ENCODE measurements around the gene ANKRD2.

DNA sequence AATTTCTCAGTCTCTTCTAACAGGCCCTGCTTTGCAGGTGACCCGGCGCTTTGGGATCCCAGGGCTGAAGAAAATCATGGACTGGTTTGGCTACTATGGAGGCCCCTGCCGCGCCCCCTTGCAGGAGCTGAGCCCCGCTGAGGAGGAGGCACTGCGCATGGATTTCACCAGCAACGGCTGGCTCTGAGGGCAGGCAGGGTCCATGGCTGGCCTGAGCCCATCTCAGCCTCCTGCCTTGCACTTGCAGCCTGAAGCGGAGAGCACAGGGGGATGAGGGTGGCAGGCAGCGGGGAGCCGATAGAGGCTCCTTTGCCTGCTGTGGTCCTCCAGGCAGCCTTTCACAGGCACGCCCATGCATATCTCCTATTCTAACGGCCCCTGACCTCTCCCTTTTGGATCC is 38.9 kb downstream of the ANKRD2 start:
- TF ChIP-seq, protein P1, sequence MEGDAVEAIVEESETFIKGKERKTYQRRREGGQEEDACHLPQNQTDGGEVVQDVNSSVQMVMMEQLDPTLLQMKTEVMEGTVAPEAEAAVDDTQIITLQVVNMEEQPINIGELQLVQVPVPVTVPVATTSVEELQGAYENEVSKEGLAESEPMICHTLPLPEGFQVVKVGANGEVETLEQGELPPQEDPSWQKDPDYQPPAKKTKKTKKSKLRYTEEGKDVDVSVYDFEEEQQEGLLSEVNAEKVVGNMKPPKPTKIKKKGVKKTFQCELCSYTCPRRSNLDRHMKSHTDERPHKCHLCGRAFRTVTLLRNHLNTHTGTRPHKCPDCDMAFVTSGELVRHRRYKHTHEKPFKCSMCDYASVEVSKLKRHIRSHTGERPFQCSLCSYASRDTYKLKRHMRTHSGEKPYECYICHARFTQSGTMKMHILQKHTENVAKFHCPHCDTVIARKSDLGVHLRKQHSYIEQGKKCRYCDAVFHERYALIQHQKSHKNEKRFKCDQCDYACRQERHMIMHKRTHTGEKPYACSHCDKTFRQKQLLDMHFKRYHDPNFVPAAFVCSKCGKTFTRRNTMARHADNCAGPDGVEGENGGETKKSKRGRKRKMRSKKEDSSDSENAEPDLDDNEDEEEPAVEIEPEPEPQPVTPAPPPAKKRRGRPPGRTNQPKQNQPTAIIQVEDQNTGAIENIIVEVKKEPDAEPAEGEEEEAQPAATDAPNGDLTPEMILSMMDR (IDR thresholded peaks at IDR 0.05; ENCODE audit: insufficient read depth, low read length, poor library complexity, severe bottlenecking), result no peak
- TF ChIP-seq EZH2phosphoT487 (conservative IDR thresholded peaks at IDR 0.05; ENCODE audit: low read length), result no peak

All from SU-DHL-6 (cell line).